Mesodermal cell (in vitro differentiated cells): ENCODE results near the gene MEIKIN.
A peak's percentile ranks its signal among the peaks of the same experiment; 100 is the strongest.
"Not testable (repeated sequence)": the region's sequence is repeated elsewhere in the genome, so short reads cannot be mapped to it uniquely, and the experiment has no call there.

Experiments
- H3K27ac ChIP-seq: 2 replicates; pipeline ENCODE4 v1.7.0; 2013; ENCODE audit warnings: mild to moderate bottlenecking, low read depth, low read length, moderate library complexity; ENCODE audit not compliant: severe bottlenecking
- H3K36me3 ChIP-seq: 2 replicates; pipeline ENCODE4 v1.7.1; 2013; ENCODE audit warnings: mild to moderate bottlenecking, low read length, moderate library complexity; ENCODE audit not compliant: control insufficient read depth, insufficient read depth
- H3K4me1 ChIP-seq: one replicate; pipeline ENCODE4 v1.7.1; 2013; ENCODE audit warnings: mild to moderate bottlenecking, low read length; ENCODE audit not compliant: insufficient read depth, control insufficient read depth, poor library complexity, severe bottlenecking
- H3K4me3 ChIP-seq: 2 replicates; pipeline ENCODE4 v1.7.0; 2013; ENCODE audit warnings: low read length, control low read depth, mild to moderate bottlenecking; ENCODE audit not compliant: insufficient read depth, poor library complexity, severe bottlenecking; ENCODE audit errors: extremely low read depth
- H3K9me3 ChIP-seq: 2 replicates; pipeline ENCODE4 v1.7.1; 2013; ENCODE audit warnings: mild to moderate bottlenecking, low read length, moderate library complexity; ENCODE audit not compliant: control insufficient read depth
- WGBS, 2 experiments: methylation state at CpG; one replicate each; pipeline ENCODE4 v1.1.5; 2013; ENCODE audit warnings: missing lambda C conversion rate in 2 of 2; ENCODE audit not compliant: insufficient coverage in 2 of 2; 5-methylcytosine and 5-hydroxymethylcytosine counted together

Gene MEIKIN

DNA sequence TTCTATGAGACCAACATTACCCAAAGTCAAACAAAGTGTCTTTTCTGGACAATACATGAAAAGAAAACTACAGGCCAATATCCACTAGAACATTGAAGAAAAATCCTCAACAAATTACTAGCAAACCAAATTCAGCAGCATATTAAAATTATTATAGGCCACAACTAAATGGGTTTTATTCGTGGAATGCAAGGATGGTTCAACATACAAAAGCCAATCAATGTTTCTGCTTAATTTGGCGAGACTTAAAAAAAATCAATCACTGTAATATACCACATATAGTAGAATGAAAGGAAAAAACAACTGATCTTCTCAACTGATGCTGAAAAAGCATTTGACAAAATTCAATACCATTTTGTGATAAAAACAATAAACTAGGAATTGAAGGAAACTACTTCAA, 96.8 kb downstream of the MEIKIN start:
- no peaks in the 10 kb centered on the region for H3K4me1 ChIP-seq
- H3K9me3 ChIP-seq: peaks cover 21% of the 10 kb centered on the region
- no peak overlapping the region for H3K4me3 ChIP-seq
- WGBS, 2 experiments: no CpG with 5 or more reads among the region's 2 CpGs
- H3K36me3 ChIP-seq: no peaks in the 10 kb centered on the region
- H3K27ac ChIP-seq: no peak overlapping the region

DNA sequence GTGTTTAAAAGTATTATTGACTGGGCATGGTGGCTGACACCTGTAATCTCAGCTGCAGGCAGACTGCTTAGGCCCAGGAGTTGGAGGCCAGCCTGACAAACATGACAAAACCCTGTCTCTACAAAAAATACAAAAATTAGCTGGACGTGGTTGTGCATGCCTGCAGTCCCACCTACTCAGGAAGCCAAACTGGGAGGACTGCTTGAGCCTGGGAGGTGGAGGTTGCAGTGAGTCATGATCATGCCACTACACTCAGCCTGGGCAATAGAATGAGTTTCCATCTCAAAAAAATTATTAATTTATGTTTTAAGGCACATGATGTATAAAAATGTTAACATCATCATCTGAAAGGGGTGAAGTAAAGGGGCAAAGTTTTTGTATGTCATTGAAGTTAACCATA, 98.9 kb downstream of the MEIKIN start:
- H3K36me3 ChIP-seq: no peaks in the 10 kb centered on the region
- 100% methylated on average over 1 of the region's 1 CpG; no CpG with 5 or more reads in 1 of the 2 experiments for WGBS, 2 experiments

DNA sequence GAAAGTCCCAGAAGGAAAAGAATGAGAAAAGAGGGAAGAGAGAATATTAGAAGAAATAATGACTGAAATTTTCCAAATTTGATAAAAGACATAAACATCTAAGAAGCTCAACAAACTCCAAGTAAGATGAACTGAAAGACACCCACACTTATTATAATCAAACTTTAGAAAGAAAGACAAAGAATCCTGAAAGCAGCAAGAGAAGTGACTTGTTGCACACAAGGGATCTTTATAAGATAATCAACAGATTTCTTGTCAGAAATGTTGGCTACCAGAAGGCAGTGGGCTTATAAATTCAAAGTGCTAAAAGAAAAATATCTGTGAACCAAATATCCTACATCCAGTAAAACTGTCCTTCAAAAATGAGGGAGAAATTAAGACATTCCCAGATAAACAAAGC, 99.6 kb downstream of the MEIKIN start:
- no peak overlapping the region for H3K4me3 ChIP-seq
- H3K36me3 ChIP-seq: no peaks in the 10 kb centered on the region
- no peak overlapping the region for H3K27ac ChIP-seq
- H3K4me1 ChIP-seq: no peaks in the 10 kb centered on the region
- H3K9me3 ChIP-seq: peaks cover 35% of the 10 kb centered on the region

More for the DNA sequence above, 98.9 kb downstream of the MEIKIN start:
- Histone ChIP-seq H3K27ac (no peak overlapping the region), H3K9me3 (peaks cover 35% of the 10 kb centered on the region), H3K4me1 (no peaks in the 10 kb centered on the region), H3K4me3 (no peak overlapping the region)

DNA sequence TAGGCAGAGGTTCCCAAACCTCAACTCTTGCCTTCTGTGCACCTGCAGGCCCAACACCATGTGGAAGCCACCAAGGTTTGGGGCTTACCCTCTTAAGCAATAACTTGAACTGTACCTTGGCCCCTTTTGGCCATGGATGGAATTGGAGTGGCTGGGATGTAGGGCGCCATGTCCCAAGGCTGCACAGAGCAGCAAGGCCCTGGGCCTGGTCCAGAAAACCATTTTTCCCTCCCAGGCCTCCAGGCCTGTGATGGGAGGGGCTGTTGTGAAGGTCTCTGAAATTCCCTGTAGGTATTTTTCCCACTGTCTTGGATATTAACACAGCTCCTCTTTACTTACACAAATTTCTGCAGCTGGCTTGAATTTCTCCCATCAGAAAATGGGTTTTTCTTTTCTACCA, 102.5 kb downstream of the MEIKIN start:
- not testable (repeated sequence) for H3K27ac ChIP-seq, H3K36me3 ChIP-seq, H3K4me1 ChIP-seq, H3K4me3 ChIP-seq
- peaks cover 31% of the 10 kb centered on the region for H3K9me3 ChIP-seq
- no CpG with 5 or more reads among the region's 1 CpG for WGBS, 2 experiments

DNA sequence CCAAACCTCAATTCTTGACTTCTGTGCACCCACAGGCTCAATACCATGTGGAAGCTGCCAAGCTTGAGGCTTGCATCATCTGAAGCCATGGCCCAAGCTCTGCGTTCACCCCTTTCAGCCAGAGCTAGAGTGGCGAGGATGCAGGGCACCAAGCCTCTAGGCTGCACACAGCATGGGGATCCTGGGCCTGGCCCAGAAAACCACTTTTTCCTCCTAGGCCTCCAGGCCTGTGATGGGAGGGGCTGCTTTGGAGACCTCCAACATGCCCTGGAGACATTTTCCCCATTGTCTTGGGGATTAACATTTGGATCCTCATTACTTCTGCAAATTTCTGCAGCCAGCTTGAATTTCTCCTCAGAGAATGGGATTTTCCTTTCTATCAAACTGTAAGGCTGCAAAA, 112.8 kb downstream of the MEIKIN start:
- H3K9me3 ChIP-seq, H3K36me3 ChIP-seq, H3K4me3 ChIP-seq, H3K4me1 ChIP-seq, H3K27ac ChIP-seq: not testable (repeated sequence)
- 72 to 90% methylated on average over 2 of the region's 2 CpGs for WGBS, 2 experiments

DNA sequence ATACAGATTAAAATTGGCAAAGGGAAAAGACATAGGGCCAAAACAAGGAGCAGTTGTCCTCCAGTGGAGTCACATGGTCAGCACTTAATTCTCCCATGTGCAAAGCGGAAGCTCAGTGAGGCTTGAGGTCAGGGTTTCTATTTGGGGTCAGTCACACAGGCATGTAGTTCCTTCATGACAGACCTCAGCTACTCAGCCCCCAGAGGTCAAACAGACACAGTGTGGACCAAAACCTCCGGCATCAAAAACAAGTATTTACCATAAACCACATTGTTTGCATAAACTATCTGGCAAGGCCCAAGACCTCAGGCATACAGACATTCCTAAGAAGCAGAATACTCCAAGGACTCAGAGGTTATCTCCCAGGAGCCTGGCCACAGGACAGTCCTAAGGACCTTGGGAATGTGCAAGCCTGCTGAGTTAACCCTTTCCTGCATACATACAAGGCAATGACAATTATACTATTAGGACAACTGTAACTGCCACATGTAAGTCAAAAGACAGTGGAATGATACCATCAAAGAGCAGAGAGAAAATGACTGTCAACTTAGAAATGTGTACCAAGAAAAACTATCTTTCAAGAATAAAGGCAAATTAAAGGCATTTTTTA, 120.0 kb downstream of the MEIKIN start:
- Histone ChIP-seq H3K4me3 (no peak overlapping the region), H3K4me1 (peaks cover 4% of the 10 kb centered on the region), H3K9me3 (no peaks in the 10 kb centered on the region), H3K27ac (no peak overlapping the region), H3K36me3 (no peaks in the 10 kb centered on the region)
- 75 to 88% methylated on average over 2 of the region's 2 CpGs for WGBS, 2 experiments

DNA sequence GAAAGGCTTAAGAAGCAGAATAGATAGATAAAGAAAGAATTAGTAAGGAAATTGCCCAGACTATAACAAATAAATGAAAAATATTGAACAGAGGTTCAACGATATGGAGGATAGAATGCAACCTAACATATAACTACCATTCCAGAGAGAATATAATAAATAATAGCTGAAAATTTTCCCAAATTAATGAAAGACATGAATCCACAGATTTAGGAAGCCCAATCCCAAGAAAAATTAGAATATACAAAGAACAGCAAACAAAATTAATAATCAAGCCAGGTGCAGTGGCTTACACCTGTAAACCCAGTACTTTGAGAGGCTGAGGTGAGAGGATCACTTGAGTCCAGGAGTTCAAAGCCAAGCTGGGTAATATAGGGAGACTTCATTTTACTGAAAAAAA, 120.8 kb downstream of the MEIKIN start:
- no CpG with 5 or more reads among the region's 1 CpG for WGBS, 2 experiments
- Histone ChIP-seq H3K36me3 (no peaks in the 10 kb centered on the region), H3K27ac (no peak overlapping the region), H3K9me3 (no peaks in the 10 kb centered on the region), H3K4me1 (peaks cover 4% of the 10 kb centered on the region), H3K4me3 (no peak overlapping the region)

DNA sequence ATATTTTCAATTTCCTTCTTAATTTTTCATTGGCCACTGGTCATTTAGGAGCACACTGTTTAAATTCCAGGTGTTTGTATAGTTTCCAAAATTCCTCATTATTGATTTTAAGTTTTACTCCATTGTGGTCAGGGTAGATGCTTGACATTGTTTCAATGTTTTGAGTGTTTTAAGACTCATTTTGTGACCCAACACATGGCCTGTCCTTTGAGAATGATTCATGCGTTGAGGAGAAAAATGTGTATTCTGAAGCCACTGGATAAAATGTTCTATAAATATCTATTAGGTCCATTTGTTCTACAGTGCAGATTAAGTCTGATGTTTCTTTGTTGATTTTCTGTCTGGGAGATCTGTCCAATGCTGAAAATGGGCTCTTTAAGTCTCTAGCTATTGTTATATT, 124.2 kb downstream of the MEIKIN start:
- Histone ChIP-seq H3K4me1 (peaks cover 4% of the 10 kb centered on the region), H3K9me3 (no peaks in the 10 kb centered on the region), H3K4me3 (no peak overlapping the region), H3K36me3 (no peaks in the 10 kb centered on the region), H3K27ac (no peak overlapping the region)
- 100% methylated on average over 1 of the region's 1 CpG; no CpG with 5 or more reads in 1 of the 2 experiments for WGBS, 2 experiments

DNA sequence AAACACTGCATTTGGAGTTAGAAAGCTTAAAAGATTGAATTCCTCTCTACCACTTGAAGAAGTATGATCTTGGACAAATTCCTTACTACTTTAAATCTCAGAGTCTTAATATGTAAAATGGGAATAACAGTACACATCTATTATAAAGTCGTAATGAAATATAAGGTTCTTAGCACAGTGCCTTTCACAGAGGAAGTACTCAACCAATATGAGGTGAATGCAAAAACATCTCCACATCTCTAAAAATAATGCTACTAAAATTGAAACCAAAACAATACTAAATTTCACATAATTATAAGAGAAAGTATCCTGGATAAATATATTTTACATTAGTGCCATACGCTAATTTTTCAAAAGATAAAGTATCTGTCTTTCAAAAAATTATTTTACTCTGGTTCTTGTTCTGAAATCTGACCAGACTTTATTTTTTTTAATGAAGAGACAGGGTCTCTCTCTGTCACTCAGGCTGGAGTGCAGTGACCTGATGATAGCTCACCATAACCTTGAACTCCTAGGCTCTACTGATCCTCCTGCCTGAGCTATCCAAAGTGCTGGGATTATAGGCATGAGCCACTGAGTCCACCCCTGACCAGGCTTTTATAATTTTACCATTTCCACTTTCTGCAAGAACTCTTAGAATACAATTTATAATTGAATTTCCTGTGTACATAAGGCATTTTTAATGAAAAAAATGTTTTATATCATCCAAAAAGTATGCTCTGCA, 127.3 kb downstream of the MEIKIN start:
- H3K4me3 ChIP-seq: no peak overlapping the region
- H3K27ac ChIP-seq: no peak overlapping the region
- no CpG with 5 or more reads among the region's 2 CpGs for WGBS, 2 experiments
- peaks cover 14% of the 10 kb centered on the region for H3K4me1 ChIP-seq
- no peaks in the 10 kb centered on the region for H3K9me3 ChIP-seq
- H3K36me3 ChIP-seq: no peaks in the 10 kb centered on the region

DNA sequence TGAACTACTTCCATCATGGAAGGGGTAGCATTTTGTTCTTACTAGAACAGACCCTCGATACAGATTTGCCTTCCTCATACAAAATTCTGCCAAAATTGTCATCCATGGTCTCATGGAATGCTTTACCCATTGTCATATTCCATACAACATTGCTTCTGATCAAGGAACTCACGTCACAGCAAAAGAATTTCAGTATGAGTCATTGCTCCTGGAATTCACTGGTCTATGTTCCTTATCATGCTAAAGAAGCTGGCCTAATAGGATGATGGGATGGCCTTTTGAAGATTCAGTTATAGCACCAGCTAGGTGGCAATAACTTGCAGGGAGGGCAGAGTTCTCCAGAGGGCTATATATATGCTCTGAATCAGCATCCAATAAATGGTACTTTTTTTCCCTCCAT, 130.5 kb downstream of the MEIKIN start:
- Histone ChIP-seq H3K9me3 (no peaks in the 10 kb centered on the region), H3K4me1 (peaks cover 10% of the 10 kb centered on the region), H3K4me3 (no peak overlapping the region), H3K36me3 (no peaks in the 10 kb centered on the region), H3K27ac (peak overlapping the region; percentile 4)
- 51 to 78% methylated on average over 2 of the region's 2 CpGs for WGBS, 2 experiments

DNA sequence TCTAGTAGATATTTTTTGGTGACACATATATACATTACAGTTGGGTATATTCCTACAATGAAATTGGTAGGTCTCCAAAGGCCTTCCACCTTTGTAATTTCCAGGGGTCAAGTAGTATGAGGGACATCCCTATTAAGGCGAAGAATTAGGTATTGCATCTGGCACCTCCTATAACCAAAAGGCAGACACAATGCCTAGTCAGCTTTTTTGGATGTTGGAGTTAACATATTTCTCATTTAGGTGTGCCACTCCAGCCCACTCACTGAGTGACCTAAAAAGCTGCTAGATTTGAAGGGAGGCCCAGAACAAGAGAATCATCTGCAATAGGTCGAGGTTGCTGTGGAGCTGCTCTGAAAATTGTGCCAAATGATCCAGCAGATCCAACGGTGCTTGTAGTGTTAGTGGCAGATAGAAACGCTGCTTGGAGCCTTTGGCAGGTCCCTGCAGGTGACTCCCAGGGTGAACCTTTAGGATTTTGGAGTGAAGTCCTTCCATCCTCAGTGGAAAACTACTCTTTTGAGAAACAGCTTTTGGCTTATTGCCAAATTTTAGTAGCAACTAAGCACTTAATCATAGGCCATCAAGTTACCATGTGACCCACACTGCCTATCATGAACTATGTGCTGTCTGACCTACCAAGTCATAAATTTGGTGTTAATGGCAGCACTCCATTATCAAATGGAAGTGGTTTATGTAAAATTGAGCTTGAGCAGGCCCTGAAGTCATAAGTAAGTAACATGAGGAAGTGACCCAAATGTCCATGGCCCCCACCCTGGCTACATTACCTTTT, 132.9 kb downstream of the MEIKIN start:
- H3K4me3 ChIP-seq: no peak overlapping the region
- H3K36me3 ChIP-seq: no peaks in the 10 kb centered on the region
- H3K27ac ChIP-seq: no peak overlapping the region
- no peaks in the 10 kb centered on the region for H3K9me3 ChIP-seq
- 83 to 90% methylated on average over 3 of the region's 4 CpGs for WGBS, 2 experiments
- peaks cover 10% of the 10 kb centered on the region for H3K4me1 ChIP-seq
